ENCODE data around the gene XPO5. TPM values are rescaled to one million over a fixed set of nuclear protein-coding genes. Genes with fewer than 3 reads are reported as not detected.
A peak's percentile ranks its signal among the peaks of the same experiment; 100 is the strongest.

XPO5 gene
- total RNA-seq, 3 donors from 2014 or later: 24.0 to 29.4 (median 29.2) TPM

- TF ChIP-seq, protein P1, sequence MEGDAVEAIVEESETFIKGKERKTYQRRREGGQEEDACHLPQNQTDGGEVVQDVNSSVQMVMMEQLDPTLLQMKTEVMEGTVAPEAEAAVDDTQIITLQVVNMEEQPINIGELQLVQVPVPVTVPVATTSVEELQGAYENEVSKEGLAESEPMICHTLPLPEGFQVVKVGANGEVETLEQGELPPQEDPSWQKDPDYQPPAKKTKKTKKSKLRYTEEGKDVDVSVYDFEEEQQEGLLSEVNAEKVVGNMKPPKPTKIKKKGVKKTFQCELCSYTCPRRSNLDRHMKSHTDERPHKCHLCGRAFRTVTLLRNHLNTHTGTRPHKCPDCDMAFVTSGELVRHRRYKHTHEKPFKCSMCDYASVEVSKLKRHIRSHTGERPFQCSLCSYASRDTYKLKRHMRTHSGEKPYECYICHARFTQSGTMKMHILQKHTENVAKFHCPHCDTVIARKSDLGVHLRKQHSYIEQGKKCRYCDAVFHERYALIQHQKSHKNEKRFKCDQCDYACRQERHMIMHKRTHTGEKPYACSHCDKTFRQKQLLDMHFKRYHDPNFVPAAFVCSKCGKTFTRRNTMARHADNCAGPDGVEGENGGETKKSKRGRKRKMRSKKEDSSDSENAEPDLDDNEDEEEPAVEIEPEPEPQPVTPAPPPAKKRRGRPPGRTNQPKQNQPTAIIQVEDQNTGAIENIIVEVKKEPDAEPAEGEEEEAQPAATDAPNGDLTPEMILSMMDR (IDR thresholded peaks at IDR 0.05): no peak
- no peaks in the 10 kb centered on the region for H3K36me3 ChIP-seq (ENCODE audit: low read depth)
- intact Hi-C loops (cut with DNase I, micrococcal nuclease): no loop called here
- no peak overlapping the region for H3K4me3 ChIP-seq
- ATAC-seq (no peak), DNase-seq (no peak)
- no peaks in the 10 kb centered on the region for H3K9me3 ChIP-seq
- peaks cover 7% of the 10 kb centered on the region for H3K4me1 ChIP-seq (ENCODE audit: low read depth)
These were observed 81.5 kb downstream of the XPO5 start for GRCh38 chr6:43494321-43494720.

- Histone ChIP-seq H3K4me3 (no peak overlapping the region), H3K9me3 (no peaks in the 10 kb centered on the region), H3K36me3 (ENCODE audit: low read depth) (no peaks in the 10 kb centered on the region), H3K4me1 (ENCODE audit: low read depth) (peaks cover 7% of the 10 kb centered on the region)
- ATAC-seq (no peak), DNase-seq (no peak)
- TF ChIP-seq, protein P1 (IDR thresholded peaks at IDR 0.05): no peak
- intact Hi-C loops (cut with DNase I, micrococcal nuclease): no loop called here
These were observed 82.0 kb downstream of the XPO5 start for GRCh38 chr6:43493833-43494232.

- peaks cover 7% of the 10 kb centered on the region for H3K4me1 ChIP-seq (ENCODE audit: low read depth)
- TF ChIP-seq, protein P1 (IDR thresholded peaks at IDR 0.05): no peak
- H3K9me3 ChIP-seq: no peaks in the 10 kb centered on the region
- DNase-seq (no peak), ATAC-seq (no peak)
- intact Hi-C loops (cut with DNase I, micrococcal nuclease): no loop called here
- no peak overlapping the region for H3K4me3 ChIP-seq
- H3K36me3 ChIP-seq (ENCODE audit: low read depth): no peaks in the 10 kb centered on the region
These were observed 82.6 kb downstream of the XPO5 start for GRCh38 chr6:43493230-43493629.

DNA sequence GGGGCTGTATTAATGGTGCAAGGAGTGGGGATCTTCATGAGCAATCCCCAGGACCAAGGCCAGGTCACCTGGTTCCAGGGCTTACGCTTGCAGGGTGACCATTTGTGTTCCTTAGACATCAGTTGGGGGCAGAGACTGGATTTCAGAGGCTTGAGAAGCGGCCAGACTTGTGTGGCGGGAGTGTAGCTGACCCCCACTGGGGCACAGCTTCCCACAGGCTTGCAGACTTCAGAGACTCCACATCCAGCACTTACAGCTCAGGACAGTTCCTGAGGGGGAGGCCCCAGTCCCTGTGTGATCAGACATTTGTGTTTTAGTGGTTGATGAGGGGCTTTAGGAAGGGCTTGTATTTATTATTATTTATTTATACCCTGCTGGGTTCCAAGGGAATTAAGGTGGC is 83.2 kb downstream of the XPO5 start:
- intact Hi-C loops (cut with DNase I, micrococcal nuclease): no loop called here
- TF ChIP-seq, protein P1 (IDR thresholded peaks at IDR 0.05): no peak
- no peak for DNase-seq
- Histone ChIP-seq H3K36me3 (ENCODE audit: low read depth) (no peaks in the 10 kb centered on the region), H3K9me3 (no peaks in the 10 kb centered on the region), H3K4me1 (ENCODE audit: low read depth) (peaks cover 7% of the 10 kb centered on the region), H3K4me3 (no peak overlapping the region)
- no peak for ATAC-seq

DNA sequence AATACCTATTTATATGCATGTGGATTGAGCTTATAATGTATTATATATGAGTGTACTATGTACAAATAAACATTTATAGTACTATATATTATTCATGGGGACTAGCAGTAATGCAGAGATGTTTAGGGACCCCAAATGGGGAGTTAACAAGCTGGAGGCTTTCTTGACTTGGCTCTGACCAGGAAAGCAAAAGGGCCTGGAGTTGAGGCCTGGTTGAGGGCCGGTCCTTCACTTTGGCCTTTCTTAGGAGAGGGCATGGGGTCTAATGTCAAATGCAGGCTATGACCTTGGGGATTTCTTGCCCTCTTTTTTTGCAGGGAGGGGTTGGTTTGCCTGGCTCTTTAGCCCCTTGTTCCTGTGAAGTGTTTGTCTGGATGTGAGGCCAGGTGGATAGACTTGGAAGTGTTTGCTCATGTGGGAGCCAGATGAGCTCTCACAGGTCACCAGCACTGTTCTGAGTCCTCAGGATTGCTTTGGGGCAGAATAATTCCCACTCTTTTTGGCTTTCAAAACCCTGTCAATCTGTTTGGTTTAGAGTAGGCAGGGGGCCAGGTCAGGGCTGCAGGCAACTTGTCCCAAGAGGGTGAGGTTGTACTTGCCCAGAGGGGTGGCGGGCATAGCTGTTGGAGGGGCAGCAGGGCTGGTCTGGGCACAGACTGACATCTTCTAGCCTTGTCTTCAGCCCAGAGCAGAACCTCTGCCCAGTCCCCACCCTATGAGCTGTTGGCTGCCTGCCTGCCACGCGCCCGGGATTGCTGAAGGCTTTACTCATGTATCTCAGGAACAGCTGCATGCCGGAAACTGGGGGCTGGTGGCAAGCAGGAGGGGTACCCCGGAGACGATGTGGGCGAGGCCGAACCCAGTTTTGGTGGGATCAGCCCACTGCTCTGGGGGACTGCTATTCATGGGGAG is 83.8 kb downstream of the XPO5 start:
- ATAC-seq: peak; percentile 65
- no peaks in the 10 kb centered on the region for H3K9me3 ChIP-seq
- intact Hi-C loops (cut with DNase I, micrococcal nuclease): no loop called here
- peak; percentile 73 to 76 (median 76) for DNase-seq
- H3K36me3 ChIP-seq (ENCODE audit: low read depth): no peaks in the 10 kb centered on the region
- peaks cover 7% of the 10 kb centered on the region for H3K4me1 ChIP-seq (ENCODE audit: low read depth)
- TF ChIP-seq, protein P1 (IDR thresholded peaks at IDR 0.05): no peak
- H3K4me3 ChIP-seq: no peak overlapping the region
